ENCODE results near the gene KIF9.

GRCh38 chr3:47296562-47297302 lies 14.1 kb upstream of the KIF9 start:
- TF ChIP-seq CTCF (IDR thresholded peaks at IDR 0.05) = no peak
- TF ChIP-seq POLR2A (IDR thresholded peaks at IDR 0.05) = no peak

All from suprapubic skin (tissue), 3 donors.